GM04504 (cell line): ENCODE results near the gene RNF213.
"Not testable (repeated sequence)": the region's sequence is repeated elsewhere in the genome, so short reads cannot be mapped to it uniquely, and the experiment has no call there.

ENCODE experiments used
- DNase-seq: peaks from one replicate; pipeline ENCODE4 v3.0.0-alpha.2; 2012; ENCODE audit warnings: low read depth

RNF213 gene

GRCh38 chr17:80295146-80295545 lies 34.5 kb downstream of the RNF213 start:
- DNase-seq: no peak

GRCh38 chr17:80295559-80295958 lies 34.9 kb downstream of the RNF213 start:
- no peak for DNase-seq

GRCh38 chr17:80296221-80296620 lies 35.6 kb downstream of the RNF213 start:
- DNase-seq: no peak

- no peak for DNase-seq
Measured at GRCh38 chr17:80297996-80298560, 37.4 kb downstream of the RNF213 start.

GRCh38 chr17:80299350-80300100 lies 38.9 kb downstream of the RNF213 start:
- DNase-seq: not testable (repeated sequence)

GRCh38 chr17:80300756-80301155 lies 40.1 kb downstream of the RNF213 start:
- DNase-seq: not testable (repeated sequence)

GRCh38 chr17:80303824-80304223 lies 43.2 kb downstream of the RNF213 start:
- DNase-seq: no peak

GRCh38 chr17:80307994-80308691 lies 47.5 kb downstream of the RNF213 start:
- no peak for DNase-seq

GRCh38 chr17:80308692-80309517 lies 48.3 kb downstream of the RNF213 start:
- no peak for DNase-seq

- no peak for DNase-seq
Measured at GRCh38 chr17:80311216-80311827, 50.7 kb downstream of the RNF213 start.

GRCh38 chr17:80312621-80313135 lies 52.0 kb downstream of the RNF213 start:
- no peak for DNase-seq

GRCh38 chr17:80313160-80313829 lies 52.6 kb downstream of the RNF213 start:
- DNase-seq: no peak

- DNase-seq: not testable (repeated sequence)
Measured at GRCh38 chr17:80313946-80314345, 53.3 kb downstream of the RNF213 start.

GRCh38 chr17:80315517-80316182 lies 55.0 kb downstream of the RNF213 start:
- no peak for DNase-seq

GRCh38 chr17:80316431-80316830 lies 55.8 kb downstream of the RNF213 start:
- DNase-seq: no peak

- DNase-seq: no peak
Measured at GRCh38 chr17:80316927-80317705, 56.5 kb downstream of the RNF213 start.

GRCh38 chr17:80317706-80317980 lies 57.0 kb downstream of the RNF213 start:
- no peak for DNase-seq

- no peak for DNase-seq
Measured at GRCh38 chr17:80318166-80318565, 57.5 kb downstream of the RNF213 start.

GRCh38 chr17:80319262-80319998 lies 58.8 kb downstream of the RNF213 start:
- no peak for DNase-seq
